SU-DHL-6 (cell line): ENCODE data around the gene YLPM1.

Experiments
- H2AFZ ChIP-seq: fragments of 200-600 bp; sonication (generic); 2 replicates; pipeline ENCODE4 v1.6.1; 2014; ENCODE audit warnings: low read depth, mild to moderate bottlenecking, moderate library complexity, mixed read lengths, antibody characterized with exemption, low read length; ENCODE audit not compliant: severe bottlenecking
- H3F3A ChIP-seq: fragments of 200-600 bp; shearing (Covaris generic); 2 replicates; pipeline ENCODE4 v1.6.0; 2016; ENCODE audit warnings: antibody characterized with exemption, mild to moderate bottlenecking; ENCODE audit not compliant: insufficient read depth
- H3K27ac ChIP-seq: fragments of 200-600 bp; sonication (generic); 2 replicates; pipeline ENCODE4 v1.5.1; 2016; ENCODE audit warnings: low read depth, mild to moderate bottlenecking, low read length, moderate library complexity, mixed read lengths
- H3K27me3 ChIP-seq: fragments of 200-600 bp; sonication (generic), shearing (Covaris generic); 2 replicates; pipeline ENCODE4 v1.6.0; 2014; ENCODE audit warnings: mild to moderate bottlenecking, low read length
- H3K36me3 ChIP-seq: fragments of 200-600 bp; sonication (generic); 2 replicates; pipeline ENCODE4 v1.6.1; 2014; ENCODE audit warnings: mild to moderate bottlenecking, low read length, mixed read lengths
- H3K4me2 ChIP-seq: fragments of 300-600, 200-600 bp; shearing (Covaris generic), sonication (generic); 2 replicates; pipeline ENCODE4 v1.6.0; 2014; ENCODE audit warnings: low read length, low read depth, mild to moderate bottlenecking; ENCODE audit not compliant: poor library complexity, severe bottlenecking
- H3K4me3 ChIP-seq: fragments of 200-600 bp; sonication (generic); 2 replicates; pipeline ENCODE4 v1.5.1; 2014; ENCODE audit warnings: antibody characterized with exemption, low read length, mild to moderate bottlenecking, mixed read lengths; ENCODE audit not compliant: insufficient read depth, poor library complexity, severe bottlenecking
- H3K79me2 ChIP-seq: fragments of 200-600 bp; sonication (generic); 2 replicates; pipeline ENCODE4 v1.6.1; 2014; ENCODE audit warnings: mild to moderate bottlenecking, low read length, moderate library complexity; ENCODE audit not compliant: insufficient read depth
- H3K9ac ChIP-seq: fragments of 200-600 bp; sonication (generic); 2 replicates; pipeline ENCODE4 v1.7.0; 2014; ENCODE audit warnings: mild to moderate bottlenecking, low read length
- H3K9me2 ChIP-seq: fragments of 200-600 bp; sonication (generic); replicated peaks from 2 replicates; pipeline ENCODE4 v1.6.1; 2014; ENCODE audit warnings: low read length; ENCODE audit not compliant: insufficient read depth
- H3K9me3 ChIP-seq: fragments of 200-600 bp; sonication (generic); 2 replicates; pipeline ENCODE4 v1.6.1; 2014; ENCODE audit warnings: low read length, mixed read lengths; ENCODE audit not compliant: insufficient read depth
- H4K20me1 ChIP-seq: fragments of 200-600 bp; sonication (generic); 2 replicates; pipeline ENCODE4 v1.6.1; 2014; ENCODE audit warnings: low read depth, mild to moderate bottlenecking, antibody characterized with exemption, low read length, moderate library complexity, mixed read lengths
- EZH2phosphoT487 ChIP-seq: fragments of 200-600 bp; sonication (generic), shearing (Covaris generic); conservative IDR thresholded peaks from 2 replicates; pipeline ENCODE4 v1.6.1; 2018; ENCODE audit warnings: mild to moderate bottlenecking, antibody characterized with exemption, low read length, moderate library complexity, mixed read lengths
- TF ChIP-seq, protein P1 (sequence below): fragments of 200-600 bp; sonication (generic); IDR thresholded peaks from one replicate; pipeline ENCODE4 v1.5.1; 2017; ENCODE audit warnings: antibody characterized with exemption, mild to moderate bottlenecking, low read length, moderate library complexity; ENCODE audit not compliant: insufficient read depth, poor library complexity, severe bottlenecking

The YLPM1 gene

GRCh38 chr14:74826574-74826973 lies 63.5 kb downstream of the YLPM1 start:
- H3K36me3 ChIP-seq = peaks cover 37% of the 10 kb centered on the region; the same call in 1 of the 2 replicates
- no peak overlapping the region for H3K9ac ChIP-seq
- no peak overlapping the region for H2AFZ ChIP-seq

DNA sequence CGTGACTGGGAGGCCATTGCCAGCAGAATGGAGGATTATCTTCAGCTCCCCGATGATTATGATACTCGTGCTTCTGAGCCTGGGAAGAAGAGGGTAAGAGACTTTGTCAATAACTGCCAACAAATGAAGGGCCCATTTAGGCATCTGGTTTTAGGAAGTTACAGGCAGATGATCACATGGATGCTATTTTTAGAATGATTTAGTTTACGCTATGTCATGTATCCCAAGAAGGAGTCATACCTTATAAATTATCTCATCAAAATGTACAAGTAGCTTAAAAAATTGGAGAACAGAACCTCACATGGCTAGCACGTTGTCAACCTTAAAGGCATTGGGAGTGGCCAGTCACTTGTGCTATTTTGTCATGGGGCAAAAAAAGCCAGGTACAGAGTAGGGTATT lies 66.1 kb downstream of the YLPM1 start:
- Histone ChIP-seq H3K9ac (no peak overlapping the region), H4K20me1 (no peaks in the 10 kb centered on the region), H3F3A (0 out of 2 replicates have a peak, but pooled peaks cover 4% of the 10 kb centered on the region), H3K4me2 (no peak overlapping the region), H3K36me3 (peaks cover 17% of the 10 kb centered on the region; the same call in 1 of the 2 replicates), H3K9me3 (no peaks in the 10 kb centered on the region), H3K9me2 (no peaks in the 10 kb centered on the region), H3K27me3 (no peaks in the 10 kb centered on the region), H3K27ac (no peak overlapping the region), H2AFZ (no peak overlapping the region), H3K4me3 (no peak overlapping the region), H3K79me2 (no peaks in the 10 kb centered on the region)
- TF ChIP-seq, protein P1, sequence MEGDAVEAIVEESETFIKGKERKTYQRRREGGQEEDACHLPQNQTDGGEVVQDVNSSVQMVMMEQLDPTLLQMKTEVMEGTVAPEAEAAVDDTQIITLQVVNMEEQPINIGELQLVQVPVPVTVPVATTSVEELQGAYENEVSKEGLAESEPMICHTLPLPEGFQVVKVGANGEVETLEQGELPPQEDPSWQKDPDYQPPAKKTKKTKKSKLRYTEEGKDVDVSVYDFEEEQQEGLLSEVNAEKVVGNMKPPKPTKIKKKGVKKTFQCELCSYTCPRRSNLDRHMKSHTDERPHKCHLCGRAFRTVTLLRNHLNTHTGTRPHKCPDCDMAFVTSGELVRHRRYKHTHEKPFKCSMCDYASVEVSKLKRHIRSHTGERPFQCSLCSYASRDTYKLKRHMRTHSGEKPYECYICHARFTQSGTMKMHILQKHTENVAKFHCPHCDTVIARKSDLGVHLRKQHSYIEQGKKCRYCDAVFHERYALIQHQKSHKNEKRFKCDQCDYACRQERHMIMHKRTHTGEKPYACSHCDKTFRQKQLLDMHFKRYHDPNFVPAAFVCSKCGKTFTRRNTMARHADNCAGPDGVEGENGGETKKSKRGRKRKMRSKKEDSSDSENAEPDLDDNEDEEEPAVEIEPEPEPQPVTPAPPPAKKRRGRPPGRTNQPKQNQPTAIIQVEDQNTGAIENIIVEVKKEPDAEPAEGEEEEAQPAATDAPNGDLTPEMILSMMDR = no peak
- no peak for TF ChIP-seq EZH2phosphoT487

More at GRCh38 chr14:74826574-74826973, 63.5 kb downstream of the YLPM1 start:
- H3F3A ChIP-seq = peaks cover 2% of the 10 kb centered on the region; the same call in 1 of the 2 replicates
- H3K4me2 ChIP-seq = no peak overlapping the region
- no peak overlapping the region for H3K27ac ChIP-seq
- no peak for TF ChIP-seq EZH2phosphoT487
- TF ChIP-seq, protein P1 = no peak
- no peak overlapping the region for H3K4me3 ChIP-seq
- H4K20me1 ChIP-seq = no peaks in the 10 kb centered on the region
- no peaks in the 10 kb centered on the region for H3K79me2 ChIP-seq
- H3K9me2 ChIP-seq = no peaks in the 10 kb centered on the region
- no peaks in the 10 kb centered on the region for H3K9me3 ChIP-seq
- no peaks in the 10 kb centered on the region for H3K27me3 ChIP-seq

DNA sequence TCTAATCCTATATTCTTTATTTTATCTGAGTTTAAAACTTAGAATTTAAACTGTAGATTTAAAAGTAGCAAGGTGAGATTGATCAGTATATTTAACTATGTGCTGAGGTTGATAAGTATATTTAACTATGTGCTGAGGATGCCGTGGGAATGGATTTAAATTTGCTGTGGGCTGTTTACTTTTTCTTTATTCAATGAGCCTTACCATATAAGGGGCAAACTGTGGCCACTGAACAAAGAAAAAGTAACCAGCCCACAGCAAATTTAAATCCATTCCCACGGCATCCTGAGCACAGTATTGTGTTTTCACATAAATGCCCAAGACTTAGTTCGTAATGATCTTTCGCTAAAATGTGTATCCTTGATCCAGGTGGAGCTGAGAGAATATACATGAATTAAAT lies 69.7 kb downstream of the YLPM1 start:
- no peak for TF ChIP-seq EZH2phosphoT487
- TF ChIP-seq, protein P1 = no peak
- H3K4me2 ChIP-seq = no peak overlapping the region
- H3K27me3 ChIP-seq = no peaks in the 10 kb centered on the region
- H3K36me3 ChIP-seq = peaks cover 16% of the 10 kb centered on the region; the same call in 1 of the 2 replicates
- no peaks in the 10 kb centered on the region for H3K9me2 ChIP-seq
- no peaks in the 10 kb centered on the region for H3K9me3 ChIP-seq
- H3K9ac ChIP-seq = no peak overlapping the region
- no peaks in the 10 kb centered on the region for H3K79me2 ChIP-seq
- no peaks in the 10 kb centered on the region for H4K20me1 ChIP-seq
- no peak overlapping the region for H3K4me3 ChIP-seq
- no peak overlapping the region for H2AFZ ChIP-seq
- H3K27ac ChIP-seq = no peak overlapping the region
- peaks cover 17% of the 10 kb centered on the region; the same call in 1 of the 2 replicates for H3F3A ChIP-seq
